GM19452 (cell line): ENCODE data around the gene MBD5.

Experiments used
- ATAC-seq: cut with Tn5 transposase; IDR thresholded peaks from one replicate; pipeline ENCODE4 v1.9.1; 2021; ENCODE audit not compliant: unreplicated experiment

MBD5 gene

DNA sequence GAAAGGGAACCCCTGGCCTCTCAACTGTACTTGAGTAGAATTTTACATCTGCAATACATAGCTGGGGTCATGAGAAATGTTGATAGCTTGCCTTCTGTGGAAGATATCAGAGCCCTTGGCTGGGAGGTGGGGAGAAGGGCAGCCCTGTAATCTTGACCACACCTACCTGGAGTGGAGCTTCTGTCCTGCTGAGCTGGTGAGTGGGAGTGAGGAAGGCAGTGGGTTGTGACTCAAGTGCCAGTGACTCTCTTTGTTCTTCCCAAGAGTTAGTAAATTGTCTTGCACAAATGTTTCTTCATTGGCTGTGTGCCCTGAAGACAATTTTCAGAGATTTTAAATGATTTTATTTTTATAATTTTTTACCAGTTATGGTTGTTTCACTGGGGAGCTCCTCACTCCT, 277.3 kb downstream of the MBD5 start:
- ATAC-seq, result no peak

DNA sequence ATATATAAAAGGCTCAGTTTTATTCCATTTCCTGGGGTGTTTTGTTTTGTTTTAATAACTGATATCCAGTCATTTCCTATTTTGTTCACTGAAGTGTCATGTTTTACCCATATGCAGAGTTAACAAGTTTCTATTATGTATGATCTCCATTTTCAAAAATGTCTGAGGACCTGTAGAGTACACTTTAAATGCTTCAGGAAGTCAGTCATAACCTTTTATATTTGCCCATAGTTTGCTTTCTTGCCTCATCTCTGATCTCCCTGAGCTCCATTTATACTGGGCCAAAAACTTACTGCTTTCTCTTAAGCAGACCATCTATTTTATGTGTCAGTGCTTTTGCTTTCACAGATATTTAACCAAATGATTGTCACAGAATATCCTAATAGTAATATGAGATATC, 278.7 kb downstream of the MBD5 start:
- ATAC-seq, result no peak

DNA sequence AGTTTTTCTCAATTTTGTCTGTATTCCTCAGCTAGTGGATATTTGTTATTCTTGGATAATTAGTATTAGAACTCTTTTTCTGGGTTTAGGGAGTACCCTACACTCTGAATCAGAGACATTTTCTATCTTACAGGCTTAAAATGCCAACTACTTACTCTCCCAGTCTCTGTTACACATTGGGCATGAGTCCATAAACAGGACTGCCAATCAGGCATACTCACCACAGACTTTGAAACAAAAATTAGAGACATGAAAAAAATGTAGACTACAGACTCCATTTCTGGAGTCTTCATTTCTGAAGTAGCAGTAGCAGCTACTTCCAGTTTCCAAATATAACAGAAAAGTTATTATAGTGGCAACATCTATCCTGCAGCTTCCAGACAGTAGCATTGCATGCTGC, 279.7 kb downstream of the MBD5 start:
- no peak for ATAC-seq

DNA sequence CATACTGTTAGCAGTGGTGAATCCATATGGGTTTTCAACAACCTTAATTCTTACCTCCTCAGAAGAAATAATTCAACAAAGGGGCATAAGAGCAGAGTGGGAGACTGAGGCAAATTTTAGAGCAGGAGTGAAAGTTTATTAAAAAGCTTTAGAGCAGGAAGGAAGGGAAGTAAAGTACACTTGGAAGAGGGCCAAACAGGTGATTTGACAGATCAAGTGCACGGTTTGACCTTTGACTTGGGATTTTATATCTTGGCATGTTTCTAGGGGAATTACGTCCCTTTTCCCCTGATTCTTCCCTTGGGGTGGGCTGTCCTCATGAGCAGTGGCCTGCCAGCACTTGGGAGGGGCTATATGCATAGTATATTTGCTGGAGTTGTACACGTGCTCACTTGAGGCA, 280.5 kb downstream of the MBD5 start:
- no peak for ATAC-seq

DNA sequence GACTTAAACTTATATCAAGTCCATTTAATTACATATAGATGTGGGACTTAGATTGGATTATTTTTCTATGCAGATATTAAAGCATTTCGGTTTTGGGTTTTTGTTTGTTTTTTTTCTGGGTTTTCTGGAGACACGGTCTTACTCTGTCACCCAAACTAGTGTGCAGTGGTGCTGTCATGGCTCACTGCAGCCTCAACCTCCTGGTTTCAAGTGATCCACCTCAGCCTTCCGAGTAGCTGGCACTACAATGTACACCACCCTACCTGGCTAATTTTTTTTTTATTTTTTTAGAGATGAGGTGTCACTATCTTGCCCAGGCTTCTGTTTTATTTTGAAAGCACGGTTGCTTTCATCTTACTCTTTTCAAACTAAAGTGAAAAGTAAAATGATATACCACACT, 281.6 kb downstream of the MBD5 start:
- ATAC-seq, result no peak

DNA sequence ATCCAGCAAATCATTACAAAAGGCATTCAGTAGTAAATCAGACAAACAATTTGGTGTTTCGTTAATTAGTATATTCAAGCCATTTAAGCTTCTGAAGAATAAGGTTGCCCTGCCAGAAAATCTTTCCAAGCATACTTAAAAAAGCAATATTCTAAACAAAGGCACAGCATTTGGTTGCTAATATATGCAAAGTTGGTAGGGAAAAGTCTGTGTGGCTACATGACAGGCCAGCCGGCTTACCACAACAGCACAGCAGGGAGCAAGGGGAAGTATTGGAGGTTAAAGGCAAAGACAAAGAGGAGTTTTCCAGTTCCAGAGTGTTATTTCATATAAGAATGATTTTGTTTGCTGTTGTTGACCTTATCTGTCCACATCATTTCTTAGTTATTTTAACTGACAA, 282.3 kb downstream of the MBD5 start:
- ATAC-seq, result no peak

DNA sequence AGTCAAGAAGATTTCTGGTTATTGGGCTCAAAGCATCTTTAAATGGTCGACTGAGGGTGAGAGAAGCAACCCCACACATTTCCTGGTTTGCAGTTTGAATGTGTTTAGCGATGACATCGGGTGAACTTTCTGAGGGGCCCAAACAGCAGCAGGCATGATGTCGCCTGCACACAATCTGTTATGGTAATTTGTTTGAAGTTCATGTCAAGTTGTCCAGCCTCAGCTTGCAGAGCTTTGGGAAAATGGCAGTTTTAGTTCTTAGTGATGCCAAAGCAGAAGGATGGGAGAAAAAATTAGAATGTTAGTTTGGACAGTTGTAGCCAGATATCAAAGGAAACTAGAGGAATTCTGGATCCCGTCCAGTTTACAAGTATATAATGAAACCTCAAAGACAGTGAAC, 284.6 kb downstream of the MBD5 start:
- no peak for ATAC-seq

DNA sequence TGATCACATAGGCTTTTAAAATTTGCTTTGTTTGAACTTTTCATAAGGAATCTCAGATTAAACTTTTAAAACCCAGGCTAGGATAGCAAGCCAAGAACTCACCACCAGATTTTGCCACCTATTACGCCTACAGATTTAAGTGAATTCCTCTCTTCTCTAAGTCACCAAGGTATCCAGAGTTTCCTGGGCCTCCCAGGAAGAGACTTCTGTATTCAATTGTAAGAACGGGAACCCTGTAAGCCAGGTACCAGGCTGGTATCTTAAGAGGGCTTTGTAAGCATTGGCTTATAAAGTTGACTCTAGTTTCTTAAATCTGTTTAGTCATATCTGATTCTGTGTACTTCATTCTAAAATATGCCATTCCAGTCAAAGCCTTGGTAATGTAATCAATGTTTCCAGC, 285.1 kb downstream of the MBD5 start:
- no peak for ATAC-seq

DNA sequence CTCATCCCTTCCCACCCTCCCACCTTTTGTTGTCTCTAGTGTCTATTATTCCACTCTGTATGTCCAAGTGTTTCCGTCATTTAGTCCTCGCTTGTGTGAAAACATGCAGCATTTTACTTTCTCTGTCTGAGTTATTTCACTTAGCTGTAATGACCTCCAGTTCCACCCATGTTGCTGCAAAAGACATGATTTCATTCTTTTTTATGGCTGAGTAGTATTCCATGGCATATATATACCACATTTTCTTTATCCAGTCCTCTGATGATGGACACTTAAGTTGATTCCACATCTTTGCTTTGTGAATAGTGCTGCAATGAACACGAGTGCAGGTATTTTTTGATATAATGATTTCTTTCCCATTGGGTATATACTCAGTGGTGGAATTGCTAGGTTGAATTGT, 296.7 kb downstream of the MBD5 start:
- no peak for ATAC-seq

DNA sequence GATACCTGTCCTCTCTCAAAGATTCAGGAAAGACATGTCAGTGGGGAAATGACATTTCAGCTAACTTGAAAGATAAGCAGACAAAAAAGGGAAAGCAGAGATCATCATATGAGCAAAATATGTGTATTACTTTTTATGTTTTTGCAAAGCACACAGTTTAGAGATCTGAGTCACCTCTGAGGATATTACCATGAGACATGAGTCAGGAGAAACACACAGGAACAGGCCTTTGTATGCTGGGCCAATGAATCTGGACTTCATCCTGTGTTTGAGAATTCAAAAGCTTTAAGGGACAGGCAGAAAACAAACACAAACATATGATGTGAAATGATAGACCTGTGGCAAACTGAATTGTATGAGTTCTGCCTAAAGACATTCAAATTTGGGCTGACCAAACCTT, 317.6 kb downstream of the MBD5 start:
- no peak for ATAC-seq

DNA sequence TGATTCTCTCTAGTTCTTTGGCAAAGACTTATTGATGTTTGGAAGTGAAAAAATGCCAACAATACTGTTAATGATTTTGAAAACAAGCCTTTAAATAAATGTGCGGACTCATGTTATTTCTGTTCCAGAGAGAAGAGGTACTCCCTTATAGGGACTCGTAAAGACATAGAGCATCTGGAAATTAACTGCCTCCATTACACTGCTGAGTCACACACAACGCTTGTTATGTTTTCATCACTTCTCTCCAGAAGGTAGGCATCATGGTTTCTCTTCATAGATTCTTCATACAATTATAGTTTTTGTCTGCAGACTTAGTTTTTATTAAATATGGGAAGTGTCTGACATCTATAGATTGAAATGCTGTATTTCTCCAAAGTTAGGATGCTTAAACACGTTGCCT, 321.2 kb downstream of the MBD5 start:
- no peak for ATAC-seq

DNA sequence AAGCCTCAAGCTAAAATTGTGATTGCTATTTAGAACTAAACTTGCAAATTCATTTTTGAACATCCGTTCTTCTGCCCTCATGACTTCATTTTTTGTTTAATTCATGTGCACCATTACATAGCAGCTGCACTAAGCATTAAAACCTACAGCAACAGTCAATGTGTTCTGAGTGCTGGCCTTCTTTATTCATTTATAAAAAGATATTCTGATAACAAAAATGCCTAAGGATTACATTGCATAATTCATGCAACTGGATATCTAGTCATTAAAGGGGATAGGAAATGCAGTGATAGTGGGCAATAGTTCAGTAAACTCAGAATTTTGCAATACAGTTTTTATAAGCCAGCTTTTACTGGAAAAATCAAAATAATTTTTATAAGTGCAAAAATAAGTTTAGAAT, 329.3 kb downstream of the MBD5 start:
- no peak for ATAC-seq

DNA sequence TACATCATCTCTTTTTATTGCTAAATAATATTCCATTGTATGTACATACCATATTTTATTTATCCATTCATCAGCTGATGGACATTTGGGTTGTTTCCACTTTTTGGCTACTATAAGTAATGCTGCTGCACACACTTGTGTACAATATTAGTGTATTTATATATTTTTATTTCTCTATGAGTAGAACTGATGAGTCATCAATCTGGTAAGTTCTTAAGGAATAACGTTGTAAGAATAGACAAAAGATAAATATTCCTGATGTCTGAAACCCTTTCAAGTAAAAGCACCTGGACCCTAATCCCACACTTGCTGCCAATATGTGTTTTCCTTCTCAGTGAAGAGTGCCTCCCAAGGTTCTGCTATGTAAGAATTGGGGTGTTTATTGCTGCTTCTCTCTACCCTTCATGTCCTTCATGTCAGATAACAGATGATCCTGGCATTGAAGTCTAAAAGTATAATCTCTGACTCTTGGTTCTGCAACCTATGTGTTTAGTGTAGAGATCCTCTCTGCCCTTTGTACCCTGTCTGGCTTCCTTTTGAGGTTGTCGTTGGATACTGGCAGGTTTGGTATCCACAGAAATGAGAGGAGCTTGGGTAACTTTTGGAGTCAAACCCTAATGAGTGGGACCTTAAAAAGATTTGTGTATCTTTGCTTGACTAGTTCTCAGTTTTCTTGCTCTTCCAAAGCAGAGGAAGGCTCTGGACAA, 330.7 kb downstream of the MBD5 start:
- no peak for ATAC-seq

DNA sequence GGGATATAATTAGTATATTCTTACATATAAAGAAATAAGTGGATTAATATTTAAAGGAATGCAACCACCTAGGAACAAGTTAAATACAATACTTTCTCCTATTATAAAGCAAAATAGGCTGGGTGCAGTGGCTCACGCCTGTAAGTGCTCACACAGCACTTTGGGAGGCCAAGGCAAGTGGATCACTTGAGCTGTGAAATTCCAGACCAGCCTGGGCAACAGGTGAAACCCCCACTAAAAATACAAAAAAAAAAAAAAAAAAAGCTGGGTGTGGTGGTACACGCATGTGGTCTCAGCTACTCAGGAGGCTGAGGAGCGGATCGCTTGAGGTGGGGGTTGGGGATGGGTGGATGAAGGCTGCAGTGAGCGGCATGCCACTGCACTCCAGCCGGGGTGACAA, 337.5 kb downstream of the MBD5 start:
- no peak for ATAC-seq

DNA sequence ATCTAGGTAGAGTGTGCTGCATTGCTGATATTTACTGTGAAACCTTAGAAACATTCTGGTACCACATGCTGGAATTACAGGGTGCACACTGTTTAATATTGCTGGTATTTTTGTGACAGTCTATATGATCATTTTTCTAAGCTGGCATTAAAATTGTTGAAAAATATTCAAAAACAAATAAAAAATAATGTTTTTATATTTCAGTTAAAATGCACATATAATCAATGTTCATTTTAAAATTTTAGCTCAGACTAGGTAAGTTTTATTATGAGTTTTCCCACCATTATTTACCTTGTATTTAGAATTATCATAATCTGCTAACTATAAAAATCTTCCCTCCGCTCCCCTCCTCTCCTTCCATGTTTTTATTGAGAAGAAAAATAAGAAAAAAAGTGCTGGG, 339.8 kb downstream of the MBD5 start:
- no peak for ATAC-seq

DNA sequence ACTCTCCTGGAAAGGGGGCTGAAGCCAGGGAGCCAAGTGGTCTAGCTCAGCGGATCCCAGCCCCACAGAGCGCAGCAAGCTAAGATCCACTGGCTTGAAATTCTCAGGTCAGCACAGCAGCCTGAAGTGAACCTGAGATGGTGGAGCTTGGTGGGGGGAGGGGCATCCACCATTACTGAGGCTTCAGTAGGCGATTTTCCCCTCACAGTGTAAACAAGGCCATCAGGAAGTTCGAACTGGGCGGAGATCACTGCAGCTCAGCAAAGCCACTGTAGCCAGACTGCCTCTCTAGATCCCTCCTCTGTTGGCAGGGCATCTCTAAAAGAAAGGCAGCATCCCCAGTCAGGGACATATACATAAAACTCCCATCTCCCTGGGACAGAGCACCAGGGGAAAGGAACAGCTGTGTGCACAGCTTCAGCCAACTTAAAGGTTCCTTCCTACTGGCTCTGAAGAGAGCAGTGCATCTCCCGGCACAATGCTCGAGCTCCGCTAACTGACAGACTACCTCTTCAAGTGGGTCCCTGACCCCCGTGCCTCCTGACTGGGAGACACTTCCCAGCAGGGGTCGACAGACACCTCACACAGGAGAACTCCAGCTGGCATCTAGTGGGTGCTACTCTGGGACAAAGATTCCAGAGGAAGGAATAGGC, 341.4 kb downstream of the MBD5 start:
- ATAC-seq, result no peak

DNA sequence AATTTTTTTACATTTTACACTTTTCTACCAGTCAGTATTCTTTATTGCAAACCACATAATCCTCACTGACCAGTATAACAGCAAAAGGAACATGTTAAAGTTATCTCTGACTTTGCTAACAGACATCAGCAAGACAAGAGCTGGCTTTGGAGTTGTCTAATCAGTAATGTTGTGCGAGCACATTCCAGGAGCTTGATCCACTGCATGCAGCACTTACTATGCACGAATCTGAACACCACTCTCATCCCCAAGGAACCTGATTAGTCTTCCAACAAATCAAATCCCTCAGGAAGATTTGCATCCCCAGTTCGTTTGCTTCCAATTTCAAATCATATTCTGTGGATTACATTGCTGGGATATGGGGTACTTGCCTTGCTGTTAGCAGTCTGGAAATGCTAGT, 354.3 kb downstream of the MBD5 start:
- ATAC-seq, result no peak

DNA sequence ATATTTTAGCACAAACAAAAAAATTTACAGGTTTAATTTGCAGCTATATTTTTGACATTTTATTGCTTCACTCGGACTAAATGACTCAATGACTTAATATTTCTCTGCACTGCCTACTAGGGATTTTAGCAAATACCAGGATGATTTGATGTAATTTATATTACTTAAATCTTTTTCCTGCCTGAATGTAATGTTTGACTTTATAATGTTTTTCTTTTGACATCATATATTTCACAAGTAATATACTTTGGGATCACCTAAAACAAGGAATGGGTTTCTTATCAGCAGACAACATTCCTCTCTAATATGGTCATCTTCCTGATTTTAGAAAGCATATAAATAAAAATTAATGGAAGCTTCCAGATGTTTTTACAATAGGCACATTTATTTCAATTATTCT, 370.4 kb downstream of the MBD5 start:
- no peak for ATAC-seq

DNA sequence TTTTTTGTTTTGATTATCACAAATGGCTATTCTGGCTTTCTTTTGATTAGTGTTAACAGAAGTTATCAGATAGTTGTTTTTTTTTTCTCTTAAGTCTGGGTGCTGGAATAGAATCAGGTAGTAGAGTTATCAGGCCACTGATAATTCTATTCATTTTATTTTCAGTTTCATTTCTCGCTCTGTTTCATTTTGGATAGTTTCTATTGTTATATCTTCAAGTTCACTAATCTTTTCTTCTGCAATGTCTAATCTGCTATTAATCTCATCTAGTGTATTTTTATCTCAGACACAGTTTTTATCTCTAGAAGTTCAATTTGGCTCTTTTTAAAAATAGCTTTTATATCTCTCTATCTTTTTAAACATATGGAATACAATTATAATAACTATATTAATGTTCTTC, 381.9 kb downstream of the MBD5 start:
- ATAC-seq, result no peak

DNA sequence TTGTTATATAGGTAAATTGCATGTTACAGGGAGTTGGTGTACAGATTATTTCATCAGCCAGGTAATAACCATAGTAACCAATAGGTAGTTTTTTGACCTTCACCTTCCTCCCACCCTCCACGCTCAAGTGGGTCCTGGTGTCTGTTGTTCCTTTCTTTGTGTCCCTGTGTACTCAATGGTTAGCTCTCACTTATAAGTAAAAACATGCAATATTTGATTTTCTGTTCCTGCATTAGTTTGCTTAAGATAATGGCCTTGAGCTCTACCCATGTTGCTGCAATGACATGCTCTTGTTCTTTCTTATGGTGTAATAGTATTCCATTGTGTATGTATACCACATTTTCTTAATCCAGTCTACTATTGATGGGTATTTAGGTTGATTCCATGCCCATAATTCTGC, 390.0 kb downstream of the MBD5 start:
- ATAC-seq, result no peak

DNA sequence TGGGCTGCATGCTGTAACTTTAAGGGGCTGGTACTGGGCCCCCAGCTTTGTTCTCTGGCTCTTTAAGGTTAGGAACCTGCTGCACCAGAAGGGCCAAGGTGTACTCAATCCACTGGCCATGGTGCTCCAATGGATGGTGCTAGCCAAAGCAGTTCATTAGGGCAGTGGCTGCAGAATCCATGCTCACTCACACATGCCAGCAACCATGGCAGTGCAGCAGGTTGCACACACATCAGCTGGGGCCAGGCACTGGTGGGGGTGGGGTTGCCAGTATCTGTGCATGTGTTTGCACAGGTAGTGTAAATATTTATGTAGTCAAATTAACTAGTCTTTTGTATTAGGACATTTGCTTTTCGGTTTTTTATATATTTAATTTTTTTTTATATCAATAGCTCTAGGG, 395.4 kb downstream of the MBD5 start:
- ATAC-seq, result no peak

DNA sequence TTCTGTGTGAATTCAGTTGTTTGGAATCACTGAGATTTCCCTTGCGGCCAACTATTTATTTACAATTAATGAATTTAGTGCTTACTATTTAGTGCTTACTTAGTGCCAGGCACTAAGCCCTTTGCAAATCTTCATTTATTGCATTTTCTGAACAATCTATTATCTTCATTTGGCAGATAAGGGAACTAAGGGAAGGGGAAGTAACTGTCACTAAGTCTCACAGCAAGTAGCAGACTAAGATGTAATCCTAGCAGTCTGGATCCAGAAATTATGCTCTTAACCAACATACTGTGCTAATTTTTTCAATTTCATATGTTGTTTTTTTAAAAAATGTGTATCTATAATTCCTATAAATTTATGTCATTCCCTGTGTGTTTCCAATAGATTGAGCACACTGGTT, 409.2 kb downstream of the MBD5 start:
- ATAC-seq, result no peak

DNA sequence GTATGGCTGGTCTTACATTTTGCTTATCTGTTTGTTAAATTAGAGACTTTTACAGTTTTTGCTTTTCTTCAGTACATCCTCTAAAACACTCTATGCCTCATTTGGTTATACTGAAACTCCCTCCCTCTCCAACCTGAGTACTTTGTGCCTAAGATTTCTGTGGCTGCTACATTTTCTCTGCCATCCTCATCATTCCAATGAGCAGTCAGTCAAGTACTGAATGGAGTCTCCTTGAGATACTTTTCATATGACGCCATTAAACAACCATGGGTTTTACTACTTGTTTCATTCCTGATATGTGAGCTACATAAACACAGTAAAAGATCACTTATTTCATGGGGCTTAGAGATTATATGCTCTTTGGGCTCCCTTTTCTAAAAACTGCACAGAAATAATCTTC, 427.0 kb downstream of the MBD5 start:
- no peak for ATAC-seq
